GM21381 (cell line): Measurements from ENCODE around the gene PPP1R1B.

ENCODE experiments used
- ATAC-seq: cut with Tn5 transposase; IDR thresholded peaks from one replicate; pipeline ENCODE4 v1.9.1; 2021; ENCODE audit warnings: mild to moderate bottlenecking, moderate library complexity; ENCODE audit not compliant: unreplicated experiment

Gene PPP1R1B

DNA sequence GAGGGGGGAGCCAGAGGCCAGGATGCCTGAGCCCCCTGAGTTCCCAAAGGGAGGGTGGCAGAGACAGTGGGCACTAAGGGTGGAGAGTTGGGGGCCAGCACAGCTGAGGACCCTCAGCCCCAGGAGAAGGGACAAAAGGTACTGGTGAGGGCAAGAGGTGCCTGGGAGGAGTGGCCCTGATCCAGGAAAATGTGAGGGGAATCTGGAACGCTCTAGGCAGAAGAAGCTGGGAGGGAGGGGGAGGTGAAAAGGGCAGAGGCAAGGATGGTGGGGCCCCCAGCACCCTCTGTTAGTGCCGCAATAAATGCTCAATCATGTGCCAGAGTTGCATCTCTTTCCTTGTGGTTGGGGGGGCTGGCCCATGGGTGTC is 39.5 kb downstream of the PPP1R1B start:
- no peak for ATAC-seq

DNA sequence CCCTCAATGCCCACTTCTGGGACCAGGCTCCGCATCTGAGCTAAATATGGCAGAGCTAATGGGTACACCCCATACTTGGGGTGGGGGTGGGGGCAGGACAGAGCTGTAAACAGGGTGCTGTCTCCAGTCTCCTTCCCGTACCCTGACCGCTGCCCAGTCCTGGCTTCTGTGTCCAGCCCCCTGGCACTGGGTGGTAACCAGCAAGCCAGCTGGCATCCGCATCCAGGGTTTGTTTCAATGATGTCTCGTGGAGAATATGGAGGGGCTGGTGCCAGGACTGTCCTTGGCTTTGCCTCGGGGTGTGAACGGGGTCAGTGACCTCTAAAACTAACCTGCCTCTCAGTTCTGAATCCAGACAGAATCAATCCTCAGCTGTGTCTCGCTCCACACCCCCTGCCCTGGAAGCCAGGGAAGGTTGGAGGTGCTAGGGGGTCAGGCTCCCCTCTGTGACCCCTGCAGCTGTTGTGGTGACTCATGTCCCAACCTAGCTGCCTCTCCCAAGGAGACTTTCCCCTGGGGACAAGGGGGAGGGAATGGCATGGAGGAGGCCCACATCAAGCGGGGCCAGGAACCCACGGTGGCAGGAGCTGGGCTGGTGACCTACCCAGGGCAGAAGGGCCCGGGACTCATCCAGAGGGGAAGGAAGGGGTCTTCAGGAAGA is 40.0 kb downstream of the PPP1R1B start:
- ATAC-seq: no peak

- no peak for ATAC-seq
Measured at GRCh38 chr17:39667262-39667944, 40.7 kb downstream of the PPP1R1B start.

DNA sequence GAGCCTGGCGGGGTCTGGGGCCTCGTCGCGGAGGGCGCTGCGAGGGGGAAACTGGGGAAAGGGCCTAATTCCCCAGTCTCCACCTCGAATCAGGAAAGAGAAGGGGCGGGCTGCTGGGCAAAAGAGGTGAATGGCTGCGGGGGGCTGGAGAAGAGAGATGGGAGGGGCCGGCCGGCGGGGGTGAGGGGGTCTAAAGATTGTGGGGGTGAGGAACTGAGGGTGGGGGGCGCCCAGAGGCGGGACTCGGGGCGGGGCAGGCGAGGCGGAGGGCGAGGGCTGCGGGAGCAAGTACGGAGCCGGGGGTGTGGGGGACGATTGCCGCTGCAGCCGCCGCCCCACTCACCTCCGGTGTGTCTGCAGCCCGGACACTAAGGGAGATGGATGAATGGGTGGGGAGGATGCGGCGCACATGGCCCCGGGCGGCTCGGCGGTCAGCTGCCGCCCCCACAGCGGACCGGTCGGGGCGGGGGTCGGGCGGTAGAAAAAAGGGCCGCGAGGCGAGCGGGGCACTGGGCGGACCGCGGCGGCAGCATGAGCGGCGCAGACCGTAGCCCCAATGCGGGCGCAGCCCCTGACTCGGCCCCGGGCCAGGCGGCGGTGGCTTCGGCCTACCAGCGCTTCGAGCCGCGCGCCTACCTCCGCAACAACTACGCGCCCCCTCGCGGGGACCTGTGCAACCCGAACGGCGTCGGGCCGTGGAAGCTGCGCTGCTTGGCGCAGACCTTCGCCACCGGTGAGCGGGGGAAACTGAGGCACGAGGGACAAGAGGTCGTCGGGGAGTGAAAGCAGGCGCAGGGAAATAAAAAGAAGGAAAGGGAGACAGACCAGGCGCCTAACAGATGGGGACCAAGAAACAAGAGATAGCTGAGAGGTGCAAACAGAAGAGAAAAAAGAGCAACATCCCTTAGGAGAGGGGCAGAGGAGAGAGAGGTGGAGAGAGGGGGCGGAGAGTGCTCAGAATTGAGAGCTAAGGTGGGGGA is 41.5 kb downstream of the PPP1R1B start, which contains the start of gene PNMT:
Gene PNMT (plus strand): TSS at position 509 of the 980 bp plus-strand sequence. CDS start 23 bp downstream, at position 532.
- no peak for ATAC-seq

DNA sequence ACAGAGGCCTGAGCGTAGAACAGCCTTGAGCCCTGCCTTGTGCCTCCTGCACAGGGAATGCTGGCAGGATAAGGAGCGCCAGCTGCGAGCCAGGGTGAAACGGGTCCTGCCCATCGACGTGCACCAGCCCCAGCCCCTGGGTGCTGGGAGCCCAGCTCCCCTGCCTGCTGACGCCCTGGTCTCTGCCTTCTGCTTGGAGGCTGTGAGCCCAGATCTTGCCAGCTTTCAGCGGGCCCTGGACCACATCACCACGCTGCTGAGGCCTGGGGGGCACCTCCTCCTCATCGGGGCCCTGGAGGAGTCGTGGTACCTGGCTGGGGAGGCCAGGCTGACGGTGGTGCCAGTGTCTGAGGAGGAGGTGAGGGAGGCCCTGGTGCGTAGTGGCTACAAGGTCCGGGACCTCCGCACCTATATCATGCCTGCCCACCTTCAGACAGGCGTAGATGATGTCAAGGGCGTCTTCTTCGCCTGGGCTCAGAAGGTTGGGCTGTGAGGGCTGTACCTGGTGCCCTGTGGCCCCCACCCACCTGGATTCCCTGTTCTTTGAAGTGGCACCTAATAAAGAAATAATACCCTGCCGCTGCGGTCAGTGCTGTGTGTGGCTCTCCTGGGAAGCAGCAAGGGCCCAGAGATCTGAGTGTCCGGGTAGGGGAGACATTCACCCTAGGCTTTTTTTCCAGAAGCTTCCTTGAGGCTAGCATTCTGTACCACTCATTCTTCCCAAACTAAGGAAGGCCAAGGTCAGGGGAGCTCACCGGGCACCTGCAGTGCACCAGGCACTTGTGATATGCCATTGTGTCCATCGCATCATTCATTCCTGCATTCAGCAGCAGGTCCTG is 43.4 kb downstream of the PPP1R1B start:
- no peak for ATAC-seq

- no peak for ATAC-seq
Measured at GRCh38 chr17:39670746-39671145, 44.0 kb downstream of the PPP1R1B start.

- no peak for ATAC-seq
Measured at GRCh38 chr17:39671651-39672521, 45.1 kb downstream of the PPP1R1B start.

DNA sequence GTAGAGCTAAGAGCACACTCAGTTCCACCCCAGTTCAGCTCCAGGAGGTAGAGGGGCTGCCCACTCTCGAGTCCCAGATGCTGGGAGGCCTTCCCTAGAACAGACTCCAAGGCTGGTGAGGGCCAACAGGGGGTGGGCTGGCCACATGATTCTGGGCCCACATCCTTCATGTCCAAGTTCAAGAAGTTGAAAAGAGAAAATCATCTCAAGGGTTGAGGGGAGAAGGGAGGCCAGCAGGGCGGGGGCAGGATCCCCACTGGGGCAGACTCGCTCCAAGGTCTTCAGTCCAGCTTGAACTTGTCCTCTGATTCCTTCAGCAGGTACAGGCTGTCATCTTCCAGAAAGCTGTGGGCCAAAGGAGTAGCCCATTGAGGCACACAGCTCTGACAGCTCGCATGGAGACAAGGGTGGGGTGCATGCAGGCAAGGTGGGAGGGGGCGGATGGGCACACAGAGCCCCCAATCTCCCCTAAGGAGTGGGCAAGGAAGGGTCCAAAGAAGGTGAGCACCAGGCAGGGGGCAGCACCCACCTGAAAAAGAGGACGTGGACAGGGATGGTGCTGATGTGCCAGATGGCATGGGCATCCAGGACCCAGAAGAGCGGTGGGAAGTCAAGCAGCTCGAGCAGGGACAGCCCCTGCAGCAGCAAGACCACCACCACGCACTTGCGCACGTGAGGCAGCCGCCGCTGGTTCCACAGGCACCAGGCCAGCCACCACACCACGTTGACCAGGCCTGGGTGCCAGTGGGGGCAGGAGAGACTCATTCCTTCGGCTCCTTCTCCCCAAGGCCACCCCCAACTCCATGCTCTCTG is 46.0 kb downstream of the PPP1R1B start:
- ATAC-seq: no peak

DNA sequence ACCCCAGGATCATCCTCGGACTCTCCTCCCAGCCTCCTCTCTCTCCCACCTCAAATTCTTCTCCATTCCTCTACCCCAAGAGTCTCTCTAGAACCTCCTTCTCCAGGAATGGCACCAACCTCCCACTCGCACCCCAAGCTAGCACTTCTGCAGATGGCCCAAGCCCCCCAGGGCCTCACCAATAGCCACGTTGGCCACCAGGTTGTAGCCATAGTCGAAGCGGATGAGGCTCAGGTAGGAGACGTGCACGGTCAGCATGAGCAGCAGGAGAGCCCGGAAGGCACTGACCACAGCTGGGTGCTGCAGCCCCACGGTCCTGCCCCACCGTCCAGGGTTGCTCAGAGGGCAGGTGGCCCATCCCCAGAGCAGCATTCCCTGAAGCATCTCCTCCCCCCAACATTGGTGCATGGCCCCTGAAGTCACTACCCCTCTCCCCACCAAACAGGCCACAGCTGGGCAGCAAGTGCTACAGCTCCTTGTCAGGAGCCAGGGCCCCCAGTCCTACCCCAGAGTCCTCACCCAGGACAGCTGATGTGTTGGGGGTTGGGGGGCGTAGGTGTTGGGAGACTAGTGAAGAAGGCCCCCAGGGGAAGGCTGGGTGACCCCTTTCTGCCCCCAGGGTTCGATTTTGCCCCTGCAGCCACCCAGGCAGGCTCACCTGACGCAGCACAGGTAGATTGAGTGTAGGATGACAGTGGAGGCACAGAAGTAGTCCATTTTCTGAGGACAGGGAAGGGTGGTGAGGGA is 46.8 kb downstream of the PPP1R1B start:
- ATAC-seq: no peak

GRCh38 chr17:39674179-39674578 is 47.4 kb downstream of the PPP1R1B start:
- ATAC-seq: no peak

GRCh38 chr17:39674702-39675389 is 48.1 kb downstream of the PPP1R1B start:
- no peak for ATAC-seq

DNA sequence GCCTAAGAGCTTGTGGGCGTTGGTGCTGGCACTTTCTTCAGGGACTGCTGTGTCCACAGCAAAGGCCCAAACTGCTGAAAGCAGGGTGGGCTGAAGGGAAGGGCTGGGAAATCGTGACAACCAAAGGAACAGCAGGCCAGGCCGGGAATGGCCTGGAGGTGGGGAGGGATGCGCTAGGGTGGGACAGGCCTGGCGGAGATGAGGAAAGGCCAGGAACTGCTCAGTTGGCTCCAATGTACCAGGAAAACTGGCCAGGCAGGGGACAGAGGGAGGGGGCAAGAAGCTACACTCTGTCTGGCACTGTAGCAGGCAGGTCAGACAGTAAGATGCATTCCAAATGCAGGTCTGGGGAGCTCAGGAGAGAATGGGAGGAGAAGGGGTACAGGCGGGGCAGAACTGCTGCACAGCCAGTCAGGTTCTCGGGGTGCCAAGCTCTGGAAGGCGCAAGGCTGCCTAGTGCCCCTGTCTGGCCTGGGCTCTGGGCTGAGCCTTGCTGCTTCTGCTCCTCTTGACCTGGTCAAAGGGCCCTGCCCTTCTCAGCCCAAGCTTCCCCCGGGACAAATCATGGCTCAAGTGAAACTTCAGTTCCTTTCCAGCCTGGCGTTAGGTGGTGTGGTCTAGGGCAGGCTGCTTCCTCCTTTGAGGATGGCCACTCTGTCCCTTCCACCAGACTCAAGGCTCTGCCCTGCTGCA is 48.8 kb downstream of the PPP1R1B start:
- no peak for ATAC-seq

DNA sequence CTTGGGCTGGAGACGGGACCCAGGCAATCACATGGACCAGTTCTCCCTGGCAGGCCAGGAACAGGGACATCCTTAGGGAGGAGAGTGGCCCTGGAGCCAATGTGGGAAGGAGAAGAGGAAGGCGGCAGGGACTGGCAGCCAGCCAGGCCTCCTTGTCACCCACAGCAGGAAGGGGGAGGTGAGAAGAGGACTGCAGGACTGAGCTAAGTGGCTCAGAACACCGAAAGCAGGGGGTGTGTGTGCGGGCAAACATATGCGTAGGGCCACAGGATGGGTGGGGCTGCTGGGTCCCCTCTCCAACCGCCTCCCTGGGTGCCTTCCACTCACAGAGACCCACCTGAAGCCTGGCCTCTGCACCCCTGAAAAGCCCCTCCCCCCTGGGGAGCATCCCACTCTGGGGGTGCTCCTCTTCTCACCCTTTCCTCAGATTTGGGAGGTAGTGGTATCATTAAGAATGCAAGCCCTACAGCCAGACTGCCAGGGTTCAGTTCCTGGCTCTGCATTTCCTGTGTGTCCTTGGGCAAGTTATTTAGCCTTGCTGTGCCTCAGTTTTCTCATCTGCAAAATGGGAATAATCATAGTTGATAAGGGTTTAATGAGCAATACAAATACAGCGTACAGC is 49.6 kb downstream of the PPP1R1B start:
- peak; percentile 45 for ATAC-seq

DNA sequence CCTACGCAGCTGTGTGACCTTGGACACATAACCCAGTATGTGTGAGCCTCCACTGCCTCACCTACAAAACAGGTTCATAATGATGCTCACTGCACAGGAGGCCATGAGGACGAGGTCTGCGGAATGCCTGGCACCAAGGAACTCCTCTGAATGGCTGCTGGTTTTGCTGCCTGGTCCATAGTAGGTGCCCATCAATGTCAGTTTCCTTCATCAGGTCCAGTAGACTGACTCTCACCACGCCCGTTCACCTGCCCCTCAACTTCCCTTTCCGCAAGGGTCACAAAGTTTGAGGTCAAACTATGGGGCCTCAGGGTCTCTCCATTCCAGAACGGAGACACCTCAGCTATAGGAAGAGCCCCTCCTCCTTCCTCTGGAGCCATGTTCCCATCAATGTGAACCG is 50.3 kb downstream of the PPP1R1B start:
- ATAC-seq: no peak

- ATAC-seq: no peak
Measured at GRCh38 chr17:39677542-39678339, 51.0 kb downstream of the PPP1R1B start.
